BLaER1 treated with 17β-estradiol and CSF1 and Interleukin-3, amounts not matched to agents 10 nM and 100 nM (cell line): ENCODE data around the gene SLC25A40.
A peak's percentile ranks its signal among the peaks of the same experiment; 100 is the strongest.
"Not testable (repeated sequence)": the region's sequence is repeated elsewhere in the genome, so short reads cannot be mapped to it uniquely, and the experiment has no call there.

ENCODE experiments used
- H3K27ac ChIP-seq, 11 experiments: shearing (Covaris generic); formaldehyde crosslinking; 2 replicates each; pipeline ENCODE4 v1.8.1; 2022
- H3K27me3 ChIP-seq, 11 experiments: shearing (Covaris generic); formaldehyde crosslinking; 2 replicates each; pipeline ENCODE4 v1.8.1; 2022
- H3K36me3 ChIP-seq, 11 experiments: shearing (Covaris generic); formaldehyde crosslinking; 2 replicates each; pipeline ENCODE4 v1.8.1; 2022
- H3K4me1 ChIP-seq, 10 experiments: shearing (Covaris generic); formaldehyde crosslinking; 2 replicates each; pipeline ENCODE4 v1.8.1; 2022
- H3K4me2 ChIP-seq, 11 experiments: shearing (Covaris generic); formaldehyde crosslinking; 2 replicates each; pipeline ENCODE4 v1.8.1; 2022
- H3K4me3 ChIP-seq, 10 experiments: shearing (Covaris generic); formaldehyde crosslinking; 2 replicates each; pipeline ENCODE4 v1.8.1; 2022
- H3K9ac ChIP-seq, 11 experiments: shearing (Covaris generic); formaldehyde crosslinking; 2 replicates each; pipeline ENCODE4 v1.8.1; 2022
- H3K9me3 ChIP-seq, 11 experiments: shearing (Covaris generic); formaldehyde crosslinking; replicated peaks in 1 of 11; 2 replicates each; pipeline ENCODE4 v1.8.1; 2022
- H4K20me1 ChIP-seq, 11 experiments: shearing (Covaris generic); formaldehyde crosslinking; 2 replicates each; pipeline ENCODE4 v1.8.1; 2022
- Cebpa-rat ChIP-seq, 11 experiments: shearing (Covaris generic); IDR thresholded peaks; 2 replicates each; pipeline ENCODE4 v1.8.1; 2022

Gene SLC25A40

GRCh38 chr7:87876040-87876868, at the start of gene SLC25A40, which contains the start of gene DBF4:
Gene SLC25A40 (minus strand): TSS chr7:87876360. CDS start chr7:87858727, 17,633 bp downstream.
Gene DBF4 (plus strand): TSS chr7:87876493. CDS start chr7:87876733, 240 bp downstream.
- Histone ChIP-seq H3K4me3 (peak within 1 kb of the TSS; percentile 77 to 99 (median 96)), H3K9ac (peak within 1 kb of the TSS; percentile 88 to 98 (median 95)), H3K27me3 (no peaks in the 10 kb centered on the region), H3K9me3 (peaks cover 10 to 25% (median 22%) of the 10 kb centered on the region in 11 experiments), H3K4me1 (peaks cover 32 to 52% (median 38%) of the 10 kb centered on the region in 10 experiments), H4K20me1 (peaks cover 0 to 33% (median 21%) of the 10 kb centered on the region in 11 experiments; a peak in 14 of 22 replicates), H3K4me2 (peak within 1 kb of the TSS; percentile 74 to 96 (median 89)), H3K36me3 (peaks cover 5 to 55% (median 46%) of the 10 kb centered on the region in 11 experiments), H3K27ac (peak within 1 kb of the TSS; percentile 80 to 97 (median 95))
- no peak for TF ChIP-seq Cebpa-rat (IDR thresholded peaks at IDR 0.05)

GRCh38 chr7:87922759-87923395, 46.7 kb upstream of the SLC25A40 start:
- H3K4me3 ChIP-seq, H4K20me1 ChIP-seq, H3K36me3 ChIP-seq, H3K9me3 ChIP-seq, H3K9ac ChIP-seq, H3K27me3 ChIP-seq, H3K27ac ChIP-seq, H3K4me2 ChIP-seq, H3K4me1 ChIP-seq: not testable (repeated sequence)

GRCh38 chr7:87920578-87920977, 44.4 kb upstream of the SLC25A40 start:
- Histone ChIP-seq H3K9ac (no peak overlapping the region), H3K4me3 (no peak overlapping the region), H3K27ac (no peak overlapping the region), H4K20me1 (no peaks in the 10 kb centered on the region), H3K4me1 (no peaks in the 10 kb centered on the region), H3K27me3 (no peaks in the 10 kb centered on the region), H3K36me3 (no peaks in the 10 kb centered on the region), H3K9me3 (no peaks in the 10 kb centered on the region), H3K4me2 (no peak overlapping the region)
- no peak for TF ChIP-seq Cebpa-rat (IDR thresholded peaks at IDR 0.05)

GRCh38 chr7:87919875-87920274, 43.7 kb upstream of the SLC25A40 start:
- Histone ChIP-seq H3K27ac (no peak overlapping the region), H4K20me1 (no peaks in the 10 kb centered on the region), H3K4me3 (no peak overlapping the region), H3K9ac (no peak overlapping the region), H3K27me3 (no peaks in the 10 kb centered on the region), H3K9me3 (no peaks in the 10 kb centered on the region), H3K4me1 (no peaks in the 10 kb centered on the region), H3K36me3 (no peaks in the 10 kb centered on the region), H3K4me2 (no peak overlapping the region)
- TF ChIP-seq Cebpa-rat (IDR thresholded peaks at IDR 0.05) = no peak

GRCh38 chr7:87918740-87919139, 42.6 kb upstream of the SLC25A40 start:
- H3K4me3 ChIP-seq = no peak overlapping the region

GRCh38 chr7:87912121-87912520, 36.0 kb upstream of the SLC25A40 start:
- peaks cover 0 to 6% (median 4%) of the 10 kb centered on the region in 10 experiments; a peak in 10 of 20 replicates for H3K4me1 ChIP-seq
- no peaks in the 10 kb centered on the region for H3K9me3 ChIP-seq
- no peak overlapping the region for H3K27ac ChIP-seq
- TF ChIP-seq Cebpa-rat (IDR thresholded peaks at IDR 0.05) = no peak
- no peak overlapping the region for H3K9ac ChIP-seq
- no peak overlapping the region for H3K4me2 ChIP-seq
- H3K36me3 ChIP-seq = peaks cover 7 to 29% (median 20%) of the 10 kb centered on the region in 11 experiments; a peak in 21 of 22 replicates
- no peaks in the 10 kb centered on the region for H4K20me1 ChIP-seq
- no peak overlapping the region for H3K4me3 ChIP-seq
- H3K27me3 ChIP-seq = no peaks in the 10 kb centered on the region

More at GRCh38 chr7:87918740-87919139, 42.6 kb upstream of the SLC25A40 start:
- Histone ChIP-seq H3K9ac (no peak overlapping the region), H3K27ac (no peak overlapping the region), H4K20me1 (no peaks in the 10 kb centered on the region), H3K4me1 (no peaks in the 10 kb centered on the region), H3K27me3 (no peaks in the 10 kb centered on the region), H3K36me3 (no peaks in the 10 kb centered on the region), H3K4me2 (no peak overlapping the region), H3K9me3 (no peaks in the 10 kb centered on the region)
- no peak for TF ChIP-seq Cebpa-rat (IDR thresholded peaks at IDR 0.05)

GRCh38 chr7:87908814-87909213, 32.7 kb upstream of the SLC25A40 start:
- peaks cover 0 to 23% (median 15%) of the 10 kb centered on the region in 10 experiments; a peak in 13 of 20 replicates for H3K4me1 ChIP-seq
- H3K27me3 ChIP-seq, H3K27ac ChIP-seq, H3K4me3 ChIP-seq, H4K20me1 ChIP-seq, H3K4me2 ChIP-seq, H3K9ac ChIP-seq, H3K9me3 ChIP-seq: not testable (repeated sequence)
- H3K36me3 ChIP-seq = peaks cover 14 to 62% (median 48%) of the 10 kb centered on the region in 11 experiments

GRCh38 chr7:87907136-87907906, 31.2 kb upstream of the SLC25A40 start:
- Histone ChIP-seq H3K4me2 (peak overlapping the region in 6 of 11 experiments; percentile 21 to 46 (median 37); a peak in 9 of 22 replicates), H3K27ac (peak overlapping the region in 1 of 11 experiments; percentile 25; a peak in 3 of 22 replicates), H3K4me1 (peaks cover 0 to 23% (median 15%) of the 10 kb centered on the region in 10 experiments; a peak in 13 of 20 replicates), H3K36me3 (peaks cover 22 to 77% (median 63%) of the 10 kb centered on the region in 11 experiments)
- H4K20me1 ChIP-seq, H3K9me3 ChIP-seq, H3K4me3 ChIP-seq, H3K9ac ChIP-seq, H3K27me3 ChIP-seq: not testable (repeated sequence)

GRCh38 chr7:87899255-87899654, 23.1 kb upstream of the SLC25A40 start:
- Histone ChIP-seq H3K9ac (no peak overlapping the region), H3K4me1 (peaks cover 0 to 9% (median 0%) of the 10 kb centered on the region in 10 experiments; a peak in 3 of 20 replicates), H4K20me1 (peaks cover 0 to 18% (median 3%) of the 10 kb centered on the region in 11 experiments; a peak in 5 of 22 replicates), H3K27me3 (no peaks in the 10 kb centered on the region), H3K4me2 (no peak overlapping the region), H3K27ac (no peak overlapping the region), H3K36me3 (peaks cover 76 to 100% (median 95%) of the 10 kb centered on the region in 11 experiments), H3K4me3 (no peak overlapping the region), H3K9me3 (no peaks in the 10 kb centered on the region)
- TF ChIP-seq Cebpa-rat (IDR thresholded peaks at IDR 0.05) = no peak
